Mesothelial cell of epicardium (in vitro differentiated cells): Measurements from ENCODE around the gene NPL. TPM values are rescaled to one million over a fixed set of nuclear protein-coding genes. Genes with fewer than 3 reads are reported as not detected.

Source experiments
- DNase-seq, 2 experiments: peaks; one replicate each; pipeline ENCODE4 v3.0.0; 2021; ENCODE audit warnings: low spot score in 2 of 2; ENCODE audit not compliant: unreplicated experiment in 2 of 2
- H3K27ac Mint-ChIP-seq: 2 replicates; pipeline ENCODE4 v1.8.0; 2021; ENCODE audit warnings: mixed read lengths
- H3K27me3 Mint-ChIP-seq: 2 replicates; pipeline ENCODE4 v1.8.0; 2021; ENCODE audit warnings: low read depth, mixed read lengths
- H3K36me3 Mint-ChIP-seq: 2 replicates; pipeline ENCODE4 v1.8.0; 2021; ENCODE audit warnings: mixed read lengths
- H3K4me1 Mint-ChIP-seq: 2 replicates; pipeline ENCODE4 v1.8.0; 2021; ENCODE audit warnings: mixed read lengths
- H3K4me3 Mint-ChIP-seq: 2 replicates; pipeline ENCODE4 v1.8.0; 2021; ENCODE audit warnings: mild to moderate bottlenecking, moderate library complexity, mixed read lengths
- H3K9me3 Mint-ChIP-seq: 2 replicates; pipeline ENCODE4 v1.8.0; 2021; ENCODE audit warnings: mixed read lengths
- total RNA-seq: library from RNA; stranded (reverse); gene quantifications from 3 replicates; pipeline ENCODE4 v1.2.1, GENCODE V29; 2021
- TF ChIP-seq, protein P1 (sequence below): fragments of 200-600 bp; sonication (generic); IDR thresholded peaks from one replicate; pipeline ENCODE4 v1.5.0; 2021; ENCODE audit warnings: antibody characterized with exemption; ENCODE audit not compliant: unreplicated experiment

The NPL gene
- total RNA-seq, 1 donor from 2014 or later: 3.9 TPM

DNA sequence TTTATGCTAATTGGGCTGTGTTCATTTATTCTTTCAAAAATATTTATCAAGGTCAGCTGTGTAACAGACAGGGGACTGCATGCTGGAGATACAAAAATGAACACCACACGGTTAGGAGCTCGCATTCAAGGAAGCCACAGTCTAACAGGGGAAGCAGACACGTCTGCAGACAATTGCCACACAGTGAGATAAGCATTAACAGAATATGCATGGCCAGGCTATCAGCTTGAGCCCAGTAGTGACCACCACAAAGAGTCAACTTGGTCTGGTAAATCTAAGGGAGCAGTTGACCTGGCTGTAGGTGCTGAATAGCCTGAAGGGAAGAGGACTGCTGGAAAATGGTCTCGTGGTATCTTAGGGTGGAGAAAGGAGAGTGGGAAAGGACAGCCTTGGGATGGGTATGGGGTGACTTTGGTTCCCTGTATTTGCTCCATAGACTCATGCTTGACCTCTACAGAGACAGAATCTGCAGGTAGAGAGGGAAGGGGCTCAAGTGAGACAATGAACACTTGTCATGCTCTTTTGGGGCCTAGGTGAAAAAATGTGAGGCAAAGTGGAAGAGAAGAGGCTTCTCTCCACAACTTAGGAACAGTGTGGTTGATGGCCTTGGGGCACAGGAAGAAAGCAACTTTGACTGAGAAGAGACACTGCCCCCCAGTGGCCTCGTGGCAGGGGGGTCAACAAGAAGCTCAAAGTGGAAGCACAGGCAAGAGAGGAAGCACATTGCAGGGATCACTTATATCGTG is 7.6 kb upstream of the NPL start:
- H3K9me3 Mint-ChIP-seq: no peaks in the 10 kb centered on the region
- H3K4me1 Mint-ChIP-seq: no peaks in the 10 kb centered on the region
- TF ChIP-seq, protein P1, sequence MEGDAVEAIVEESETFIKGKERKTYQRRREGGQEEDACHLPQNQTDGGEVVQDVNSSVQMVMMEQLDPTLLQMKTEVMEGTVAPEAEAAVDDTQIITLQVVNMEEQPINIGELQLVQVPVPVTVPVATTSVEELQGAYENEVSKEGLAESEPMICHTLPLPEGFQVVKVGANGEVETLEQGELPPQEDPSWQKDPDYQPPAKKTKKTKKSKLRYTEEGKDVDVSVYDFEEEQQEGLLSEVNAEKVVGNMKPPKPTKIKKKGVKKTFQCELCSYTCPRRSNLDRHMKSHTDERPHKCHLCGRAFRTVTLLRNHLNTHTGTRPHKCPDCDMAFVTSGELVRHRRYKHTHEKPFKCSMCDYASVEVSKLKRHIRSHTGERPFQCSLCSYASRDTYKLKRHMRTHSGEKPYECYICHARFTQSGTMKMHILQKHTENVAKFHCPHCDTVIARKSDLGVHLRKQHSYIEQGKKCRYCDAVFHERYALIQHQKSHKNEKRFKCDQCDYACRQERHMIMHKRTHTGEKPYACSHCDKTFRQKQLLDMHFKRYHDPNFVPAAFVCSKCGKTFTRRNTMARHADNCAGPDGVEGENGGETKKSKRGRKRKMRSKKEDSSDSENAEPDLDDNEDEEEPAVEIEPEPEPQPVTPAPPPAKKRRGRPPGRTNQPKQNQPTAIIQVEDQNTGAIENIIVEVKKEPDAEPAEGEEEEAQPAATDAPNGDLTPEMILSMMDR: no peak
- no peaks in the 10 kb centered on the region for H3K36me3 Mint-ChIP-seq
- H3K27me3 Mint-ChIP-seq: peaks cover 4% of the 10 kb centered on the region
- peak; percentile 23 to 47 for DNase-seq
- H3K27ac Mint-ChIP-seq: no peak overlapping the region
- H3K4me3 Mint-ChIP-seq: no peak overlapping the region

GRCh38 chr1:182782587-182782913 is 7.0 kb upstream of the NPL start:
- Mint-ChIP-seq H3K4me1 (no peaks in the 10 kb centered on the region), H3K4me3 (no peak overlapping the region), H3K27me3 (peaks cover 8% of the 10 kb centered on the region), H3K27ac (peak overlapping the region; percentile 1), H3K36me3 (no peaks in the 10 kb centered on the region), H3K9me3 (no peaks in the 10 kb centered on the region)
- no peak for DNase-seq
- TF ChIP-seq, protein P1: no peak

GRCh38 chr1:182783068-182783467 is 6.5 kb upstream of the NPL start:
- TF ChIP-seq, protein P1: no peak
- no peak for DNase-seq
- no peak overlapping the region for H3K27ac Mint-ChIP-seq
- H3K36me3 Mint-ChIP-seq: no peaks in the 10 kb centered on the region
- H3K4me3 Mint-ChIP-seq: no peak overlapping the region
- H3K9me3 Mint-ChIP-seq: no peaks in the 10 kb centered on the region
- H3K4me1 Mint-ChIP-seq: no peaks in the 10 kb centered on the region
- peaks cover 13% of the 10 kb centered on the region for H3K27me3 Mint-ChIP-seq

GRCh38 chr1:182784556-182785171 is 4.9 kb upstream of the NPL start:
- H3K36me3 Mint-ChIP-seq: no peaks in the 10 kb centered on the region
- H3K4me3 Mint-ChIP-seq: no peak overlapping the region
- H3K9me3 Mint-ChIP-seq: no peaks in the 10 kb centered on the region
- TF ChIP-seq, protein P1: peak; percentile 81
- H3K27ac Mint-ChIP-seq: no peak overlapping the region
- peaks cover 6% of the 10 kb centered on the region for H3K4me1 Mint-ChIP-seq
- no peak for DNase-seq
- peaks cover 25% of the 10 kb centered on the region for H3K27me3 Mint-ChIP-seq

DNA sequence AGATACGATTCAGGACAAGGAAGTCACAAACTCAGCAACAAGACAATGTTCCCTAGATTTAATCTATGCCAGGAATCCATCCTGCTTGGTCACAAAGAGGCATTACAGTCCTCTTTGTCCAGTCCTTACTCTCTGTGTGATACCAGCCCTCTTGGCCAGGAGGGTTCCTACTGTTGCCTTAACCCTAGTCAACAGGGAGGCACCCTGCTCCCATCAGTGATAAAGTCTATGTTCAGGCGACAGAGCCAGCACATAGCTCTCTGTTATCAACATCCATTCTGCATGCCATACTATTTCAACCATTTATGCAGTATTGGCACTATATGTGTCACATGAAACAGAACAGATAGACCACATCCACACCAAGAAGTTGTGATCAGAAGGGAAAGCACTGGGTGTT is 4.4 kb upstream of the NPL start:
- Mint-ChIP-seq H3K4me3 (no peak overlapping the region), H3K27me3 (peaks cover 25% of the 10 kb centered on the region), H3K9me3 (no peaks in the 10 kb centered on the region), H3K4me1 (peaks cover 12% of the 10 kb centered on the region), H3K27ac (no peak overlapping the region), H3K36me3 (no peaks in the 10 kb centered on the region)
- DNase-seq: no peak
- TF ChIP-seq, protein P1: no peak
